WERI-Rb-1 (cell line): ENCODE data around the gene PITRM1.

Experiments
- DNase-seq: peaks from one replicate; pipeline ENCODE4 v3.0.0-alpha.2; 2020
- H3K27ac ChIP-seq: fragments of 250-450 bp; sonication (Bioruptor Pico); 2 replicates; pipeline ENCODE4 v1.5.1; 2020; ENCODE audit warnings: mild to moderate bottlenecking, moderate library complexity
- H3K27me3 ChIP-seq: fragments of 250-450 bp; sonication (Bioruptor Pico); 2 replicates; pipeline ENCODE4 v1.5.1; 2021; ENCODE audit warnings: mild to moderate bottlenecking, low read depth, moderate library complexity; ENCODE audit not compliant: insufficient read depth, severe bottlenecking
- H3K36me3 ChIP-seq: fragments of 250-450 bp; sonication (Bioruptor Pico); 2 replicates; pipeline ENCODE4 v1.5.1; 2020; ENCODE audit warnings: mild to moderate bottlenecking, moderate library complexity
- H3K4me3 ChIP-seq: 2 replicates; pipeline ENCODE4 v1.5.1; 2011; ENCODE audit warnings: low read depth, mild to moderate bottlenecking, control low read depth, low read length
- H3K9me3 ChIP-seq: fragments of 250-450 bp; sonication (Bioruptor Pico); 2 replicates; pipeline ENCODE4 v1.5.1; 2021; ENCODE audit warnings: mild to moderate bottlenecking, moderate library complexity; ENCODE audit not compliant: severe bottlenecking
- CTCF ChIP-seq: IDR thresholded peaks from 2 replicates; pipeline ENCODE4 v1.5.1; 2011; ENCODE audit warnings: low read depth, mild to moderate bottlenecking, control low read depth, inconsistent platforms, low read length

Gene PITRM1

GRCh38 chr10:3091921-3092320 is 80.7 kb downstream of the PITRM1 start:
- no peak overlapping the region for H3K27ac ChIP-seq
- no peak overlapping the region for H3K4me3 ChIP-seq
- no peak for TF ChIP-seq CTCF

DNA sequence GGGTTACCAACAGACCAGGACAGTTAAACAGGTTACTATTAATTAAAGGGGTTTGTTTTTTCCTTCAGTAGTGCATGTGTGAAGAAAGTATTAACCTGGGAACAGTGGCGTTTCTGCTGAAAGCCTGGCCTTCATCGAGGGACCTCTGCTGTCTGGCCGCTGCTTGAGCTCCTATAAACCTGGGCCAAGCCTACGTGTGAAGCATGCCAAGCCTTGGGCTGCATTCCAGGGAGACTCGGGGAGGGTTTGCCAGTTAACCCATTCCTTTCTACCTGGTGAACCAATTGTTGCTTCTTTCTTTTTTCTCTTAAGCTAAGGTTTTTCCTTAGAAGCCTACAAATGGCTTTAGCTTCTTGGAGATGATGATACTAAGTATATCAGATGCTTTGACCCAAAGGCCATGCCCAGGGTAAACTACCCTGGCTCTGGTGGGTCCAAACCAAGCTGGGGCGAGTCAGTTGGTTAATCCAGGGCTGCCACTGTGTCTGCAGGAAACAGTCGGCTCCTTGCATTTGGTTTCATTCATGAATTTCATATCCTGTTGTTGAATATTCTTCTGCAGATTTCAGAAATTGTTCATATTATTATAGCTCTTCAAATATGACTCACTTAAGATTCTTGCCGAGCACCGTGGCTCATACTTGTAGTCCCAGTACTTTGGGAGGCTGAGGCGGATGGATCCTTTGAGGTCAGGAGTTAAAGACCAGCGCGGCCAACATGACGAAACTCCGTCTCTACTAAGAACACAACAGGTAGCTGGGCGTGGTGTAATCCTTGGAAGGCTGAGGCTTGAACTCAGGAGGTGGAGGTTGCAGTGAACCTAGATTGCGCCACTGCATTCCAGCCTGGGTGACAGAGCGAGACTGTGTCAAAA is 81.4 kb downstream of the PITRM1 start:
- H3K9me3 ChIP-seq, result no peaks in the 10 kb centered on the region
- H3K27ac ChIP-seq, result no peak overlapping the region
- H3K36me3 ChIP-seq, result no peaks in the 10 kb centered on the region
- H3K4me3 ChIP-seq, result no peak overlapping the region
- no peak for TF ChIP-seq CTCF
- H3K27me3 ChIP-seq, result no peaks in the 10 kb centered on the region
- DNase-seq, result no peak

More at GRCh38 chr10:3091921-3092320, 80.7 kb downstream of the PITRM1 start:
- no peaks in the 10 kb centered on the region for H3K27me3 ChIP-seq
- H3K9me3 ChIP-seq, result no peaks in the 10 kb centered on the region
- H3K36me3 ChIP-seq, result no peaks in the 10 kb centered on the region
- DNase-seq, result no peak

DNA sequence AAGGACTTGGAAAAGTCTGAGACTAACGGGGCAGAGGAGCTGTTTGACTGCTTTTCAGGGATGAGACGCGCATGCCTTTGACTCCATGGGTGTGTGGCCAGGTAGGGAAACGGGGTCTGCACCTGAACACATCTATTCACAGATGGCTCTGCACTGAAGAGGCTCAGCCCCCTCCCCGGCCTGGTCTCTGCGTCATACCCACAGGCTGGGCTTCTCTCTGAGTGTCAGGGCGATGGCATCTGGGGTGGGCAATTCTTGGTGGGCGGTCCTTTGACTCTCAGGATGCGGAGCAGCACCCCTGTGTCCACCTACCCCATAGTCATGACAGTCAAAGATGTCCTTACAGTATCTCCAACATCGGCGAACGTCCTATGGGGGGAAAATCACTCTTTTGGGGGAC is 82.2 kb downstream of the PITRM1 start:
- no peaks in the 10 kb centered on the region for H3K36me3 ChIP-seq
- no peaks in the 10 kb centered on the region for H3K9me3 ChIP-seq
- DNase-seq, result no peak
- H3K27me3 ChIP-seq, result no peaks in the 10 kb centered on the region
- no peak for TF ChIP-seq CTCF
- H3K27ac ChIP-seq, result no peak overlapping the region
- H3K4me3 ChIP-seq, result no peak overlapping the region
